H1 (cell line): ENCODE results near the gene MARK3. TPM values are rescaled to one million over a fixed set of nuclear protein-coding genes. Genes with fewer than 3 reads are reported as not detected.

Source experiments
- CTCF ChIA-PET: fragments of 300-600 bp; sonication (Branson Sonifier 250); formaldehyde crosslinking; loops from one replicate; lab custom pipeline; 2021; ENCODE audit not compliant: partially characterized antibody; lab: Charles Lee
- POLR2A ChIA-PET: fragments of 300-600 bp; sonication (Branson Sonifier 250); formaldehyde crosslinking; loops from one replicate; lab custom pipeline; 2021; ENCODE audit warnings: inconsistent platforms; ENCODE audit not compliant: partially characterized antibody; lab: Charles Lee
- DNase-seq, 2 experiments: peaks; one replicate each; pipeline versions ENCODE4 v3.0.0 to v3.0.0-alpha.2; 2010 to 2022; ENCODE audit warnings: low spot score in 2 of 2, low read depth in 1 of 2, mixed read lengths in 1 of 2
- FAIRE-seq: peaks from 2 replicates; lab custom pipeline; 2011; peaks lifted over from hg19 to GRCh38; lab: Jason Lieb, UNC
- H2AFZ ChIP-seq: 2 replicates; pipeline ENCODE4 v1.8.1; 2012; ENCODE audit warnings: low read length, inconsistent platforms
- H2AK5ac ChIP-seq: 2 replicates; pipeline ENCODE4 v1.6.1; 2013; ENCODE audit warnings: low read depth, low read length
- H2BK120ac ChIP-seq: replicated peaks from 2 replicates; pipeline ENCODE3; 2013; ENCODE audit warnings: low read depth, low read length, inconsistent platforms
- H2BK12ac ChIP-seq: 2 replicates; pipeline ENCODE4 v1.6.1; 2013; ENCODE audit warnings: low read depth, low read length
- H2BK15ac ChIP-seq: 2 replicates; pipeline ENCODE4 v1.6.1; 2013; ENCODE audit warnings: low read length
- H2BK20ac ChIP-seq: 2 replicates; pipeline ENCODE4 v1.6.1; 2013; ENCODE audit warnings: low read length
- H2BK5ac ChIP-seq: 2 replicates; pipeline ENCODE4 v1.6.1; 2013; ENCODE audit warnings: low read depth, low read length
- H3K14ac ChIP-seq: 2 replicates; pipeline ENCODE4 v1.6.1; 2013; ENCODE audit warnings: inconsistent platforms; ENCODE audit not compliant: insufficient read length
- H3K18ac ChIP-seq: 2 replicates; pipeline ENCODE4 v1.6.1; 2013; ENCODE audit warnings: low read length; ENCODE audit errors: extremely low read depth
- H3K23ac ChIP-seq: 2 replicates; pipeline ENCODE4 v1.6.1; 2013; ENCODE audit warnings: inconsistent platforms; ENCODE audit not compliant: insufficient read length
- H3K23me2 ChIP-seq: 2 replicates; pipeline ENCODE4 v1.6.1; 2013; ENCODE audit warnings: low read depth, low read length
- H3K27ac ChIP-seq: 2 replicates; pipeline ENCODE4 v1.6.1; 2011; ENCODE audit warnings: low read depth, low read length, inconsistent platforms
- H3K27me3 ChIP-seq, 4 experiments: replicated peaks in 1 of 4; 1 replicate in 1 of 4; 2 replicates in 3 of 4; pipeline versions ENCODE4 v1.6.1 to v1.8.1; 2011 to 2013; ENCODE audit warnings: low read length in 3 of 4, mild to moderate bottlenecking in 3 of 4, inconsistent platforms in 2 of 4, mixed read lengths in 2 of 4, moderate library complexity in 1 of 4; ENCODE audit not compliant: control insufficient read depth in 3 of 4, insufficient read depth in 3 of 4; ENCODE audit errors: extremely low read depth in 1 of 4
- H3K36me3 ChIP-seq, 4 experiments: 2 replicates each; pipeline versions ENCODE4 v1.6.1 to v1.8.1; 2011 to 2013; ENCODE audit warnings: mild to moderate bottlenecking in 4 of 4, low read length in 3 of 4, moderate library complexity in 2 of 4, control low read depth in 1 of 4, inconsistent platforms in 1 of 4; ENCODE audit not compliant: insufficient read depth in 4 of 4, control insufficient read depth in 2 of 4
- H3K4ac ChIP-seq: replicated peaks from 2 replicates; pipeline ENCODE3; 2013; ENCODE audit warnings: low read length, low read depth, mixed read lengths, inconsistent platforms; ENCODE audit not compliant: insufficient read length
- H3K4me1 ChIP-seq, 4 experiments: replicated peaks in 1 of 4; 1 replicate in 1 of 4; 2 replicates in 3 of 4; pipeline versions ENCODE4 v1.6.1 to v1.8.1; 2011 to 2013; ENCODE audit warnings: low read length in 3 of 4, inconsistent platforms in 2 of 4, mixed read lengths in 1 of 4; ENCODE audit not compliant: insufficient read depth in 4 of 4, control insufficient read depth in 3 of 4
- H3K4me2 ChIP-seq, 2 experiments: 2 replicates each; pipeline versions ENCODE4 v1.6.1 to v1.8.1; 2011 to 2013; ENCODE audit warnings: low read depth in 2 of 2, low read length in 2 of 2, control low read depth in 1 of 2, inconsistent platforms in 1 of 2, mild to moderate bottlenecking in 1 of 2; ENCODE audit not compliant: insufficient read depth in 1 of 2
- H3K4me3 ChIP-seq, 4 experiments: fragments of 200-600, 300-600 bp in 1 of 4; sonication (generic), shearing (Covaris generic), sonication (Bioruptor Twin) in 1 of 4; 2 replicates each; pipeline versions ENCODE4 v1.5.1 to v1.8.1; 2011 to 2016; ENCODE audit warnings: low read length in 4 of 4, low read depth in 3 of 4, control low read depth in 2 of 4, inconsistent platforms in 2 of 4, mild to moderate bottlenecking in 2 of 4, mixed read lengths in 1 of 4, moderate library complexity in 1 of 4; ENCODE audit not compliant: insufficient read depth in 2 of 4; ENCODE audit errors: extremely low read depth in 1 of 4
- H3K56ac ChIP-seq: replicated peaks from 2 replicates; pipeline ENCODE3; 2013; ENCODE audit warnings: low read depth, mild to moderate bottlenecking, mixed read lengths, low read length, inconsistent platforms; ENCODE audit not compliant: insufficient read length
- H3K79me1 ChIP-seq: 2 replicates; pipeline ENCODE4 v1.6.1; 2013; ENCODE audit warnings: low read depth, low read length, control low read depth
- H3K79me2 ChIP-seq, 2 experiments: 2 replicates each; pipeline versions ENCODE4 v1.6.1 to v1.8.1; 2012 to 2013; ENCODE audit warnings: low read length in 2 of 2, mild to moderate bottlenecking in 2 of 2, inconsistent platforms in 1 of 2; ENCODE audit not compliant: insufficient read depth in 2 of 2, control insufficient read depth in 1 of 2
- H3K9ac ChIP-seq, 4 experiments: replicated peaks in 1 of 4; 1 replicate in 1 of 4; 2 replicates in 3 of 4; pipeline versions ENCODE4 v1.6.1 to v1.8.1; 2011 to 2013; ENCODE audit warnings: low read depth in 3 of 4, low read length in 3 of 4, control low read depth in 2 of 4, mild to moderate bottlenecking in 2 of 4, moderate library complexity in 2 of 4, inconsistent platforms in 1 of 4; ENCODE audit errors: extremely low read depth in 1 of 4
- H3K9me3 ChIP-seq, 2 experiments: 2 replicates each; pipeline versions ENCODE4 v1.6.1 to v1.8.1; 2012 to 2013; ENCODE audit warnings: mild to moderate bottlenecking in 2 of 2, moderate library complexity in 2 of 2, control low read depth in 1 of 2, inconsistent platforms in 1 of 2, low read depth in 1 of 2, low read length in 1 of 2, mixed read lengths in 1 of 2; ENCODE audit not compliant: insufficient read depth in 2 of 2
- H4K20me1 ChIP-seq, 2 experiments: replicated peaks in 1 of 2; 2 replicates each; pipeline versions ENCODE3 to v1.8.1; 2011 to 2013; ENCODE audit warnings: inconsistent platforms in 2 of 2, low read length in 2 of 2, mild to moderate bottlenecking in 1 of 2; ENCODE audit not compliant: insufficient read depth in 2 of 2, control insufficient read depth in 1 of 2
- H4K5ac ChIP-seq: 2 replicates; pipeline ENCODE4 v1.6.1; 2013; ENCODE audit warnings: low read length, low read depth, mixed read lengths, inconsistent platforms; ENCODE audit not compliant: insufficient read length
- H4K8ac ChIP-seq: 2 replicates; pipeline ENCODE4 v1.8.0; 2013; ENCODE audit warnings: mild to moderate bottlenecking, moderate library complexity, low read length, inconsistent platforms; ENCODE audit not compliant: insufficient read depth; ENCODE audit errors: extremely low read depth
- H4K91ac ChIP-seq: replicated peaks from 2 replicates; pipeline ENCODE3; 2013; ENCODE audit warnings: low read length, mixed read lengths, inconsistent platforms; ENCODE audit not compliant: insufficient read length
- CREB1 ChIP-seq: IDR thresholded peaks from 2 replicates; pipeline ENCODE4 v1.6.1; 2012; ENCODE audit warnings: inconsistent platforms
- CTBP2 ChIP-seq: IDR thresholded peaks from 2 replicates; pipeline ENCODE4 v1.7.0; 2011; ENCODE audit warnings: borderline replicate concordance, mild to moderate bottlenecking, moderate library complexity, mixed read lengths, low read length; ENCODE audit not compliant: insufficient read depth, insufficient read length
- FOSL1 ChIP-seq: IDR thresholded peaks from 2 replicates; pipeline ENCODE4 v1.6.1; 2011; ENCODE audit warnings: mild to moderate bottlenecking, low read depth, low read length, moderate library complexity; ENCODE audit not compliant: insufficient read depth
- HDAC6 ChIP-seq: IDR thresholded peaks from one replicate; pipeline ENCODE4 v1.7.1; 2012; ENCODE audit warnings: low read depth, mild to moderate bottlenecking, inconsistent platforms, low read length, moderate library complexity
- JUN ChIP-seq: IDR thresholded peaks from 2 replicates; pipeline ENCODE4 v1.6.1; 2011; ENCODE audit warnings: low read depth, mild to moderate bottlenecking, improper control_type of control experiment, low read length
- KDM1A ChIP-seq: fragments of 200-600, 300-600 bp; sonication (generic); IDR thresholded peaks from 2 replicates; pipeline ENCODE4 v1.7.1; 2016; ENCODE audit warnings: mild to moderate bottlenecking, low read length, borderline replicate concordance
- POU5F1 ChIP-seq: IDR thresholded peaks from 2 replicates; pipeline ENCODE4 v1.6.1; 2011; ENCODE audit warnings: low read depth, mild to moderate bottlenecking, low read length, moderate library complexity
- RNF2 ChIP-seq: fragments of 200-900, 300-1000 bp; sonication (generic); IDR thresholded peaks from 2 replicates; pipeline ENCODE4 v1.7.1; 2016; ENCODE audit warnings: borderline replicate concordance, low read depth, mild to moderate bottlenecking, antibody characterized with exemption, low read length; ENCODE audit not compliant: poor library complexity, severe bottlenecking; ENCODE audit errors: missing control alignments
- SAP30 ChIP-seq: fragments of 300-600 bp; sonication (generic); IDR thresholded peaks from 2 replicates; pipeline ENCODE4 v1.7.1; 2012; ENCODE audit warnings: low read length, moderate library complexity, mild to moderate bottlenecking, inconsistent platforms; ENCODE audit not compliant: insufficient read depth, insufficient replicate concordance
- SIN3A ChIP-seq, 2 experiments: IDR thresholded peaks in 1 of 2; conservative IDR thresholded peaks in 1 of 2; 2 replicates each; pipeline ENCODE4 v1.6.1; 2011 to 2012; ENCODE audit warnings: low read length in 2 of 2, improper control_type of control experiment in 1 of 2, low read depth in 1 of 2, mild to moderate bottlenecking in 1 of 2
- SIX5 ChIP-seq: IDR thresholded peaks from 2 replicates; pipeline ENCODE4 v1.6.1; 2011; ENCODE audit warnings: mild to moderate bottlenecking, low read depth, low read length
- WGBS, 2 experiments: shearing (Covaris generic) in 1 of 2; methylation state at CpG; one replicate each; pipeline versions ENCODE4 v1.1.6 to v1.1.7; 2013 to 2015; ENCODE audit warnings: low lambda C conversion rate in 2 of 2, mixed read lengths in 2 of 2, inconsistent platforms in 1 of 2, low coverage in 1 of 2, missing lambda C conversion rate in 1 of 2; ENCODE audit not compliant: insufficient replicate concordance in 2 of 2, insufficient coverage in 1 of 2, insufficient read length in 1 of 2; ENCODE audit errors: extremely low coverage in 1 of 2, missing lambda C conversion rate in 1 of 2; 5-methylcytosine and 5-hydroxymethylcytosine counted together
- polyA plus RNA-seq, 7 experiments: library from polyadenylated mRNA; depleted of rRNA in 3 of 7; stranded (reverse) in 5 of 7; unstranded in 2 of 7; fragments of >200 nt in 5 of 7; fragments of 200-250 nt in 2 of 7; gene quantifications; 1 replicate in 5 of 7; 2 replicates in 1 of 7; 4 replicates in 1 of 7; pipeline versions ENCODE4 v1.2.1 to v1.2.3, GENCODE V29; 2011 to 2013; ENCODE audit warnings: missing spikeins in 2 of 7, mixed read lengths in 2 of 7
- total RNA-seq: library from RNA; stranded (reverse); fragmentation: NEBNext Ultra II Directional; extraction: Animal tissue kit (Norgen Biotek cat#: 25700); gene quantifications from 2 replicates; pipeline ENCODE4 v1.2.1, GENCODE V29; 2021
- TF ChIP-seq, protein P1 (sequence below): IDR thresholded peaks from 2 replicates; pipeline ENCODE4 v1.6.1; 2011; ENCODE audit warnings: low read depth, mild to moderate bottlenecking, low read length; ENCODE audit not compliant: insufficient read depth

Gene MARK3
- total and polyA plus RNA-seq, 2 of the 8 experiments (the other 6 are each of a cell fraction or from before 2014, with no cell fraction given) = 39.4 to 76.9 TPM

DNA sequence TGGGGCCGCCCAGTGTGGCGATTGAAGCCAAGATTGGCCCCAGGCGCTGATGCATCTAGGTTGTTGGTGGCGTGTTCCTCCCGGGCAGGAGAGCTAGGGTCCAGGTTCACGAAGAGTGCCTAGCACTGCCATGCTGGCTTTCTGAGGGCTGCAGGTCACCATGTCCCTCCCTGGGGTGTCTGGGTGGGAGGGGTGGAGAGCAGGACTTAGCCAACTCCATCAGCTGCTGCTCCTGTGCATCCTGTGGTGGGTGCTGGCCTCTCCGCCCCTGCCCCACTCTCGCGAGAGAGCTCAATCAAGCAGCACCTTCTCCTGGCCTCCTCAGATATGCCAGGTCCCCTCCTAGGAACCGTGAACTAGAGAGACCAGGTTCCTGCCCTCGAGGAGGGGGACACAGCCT lies 145.6 kb downstream of the MARK3 start:
- Histone ChIP-seq H3K4ac (no peak overlapping the region), H3K36me3 (peaks cover 0 to 17% (median 1%) of the 10 kb centered on the region in 4 experiments; a peak in 3 of 8 replicates), H3K14ac (no peak overlapping the region), H3K9ac (no peak overlapping the region), H3K27ac (no peak overlapping the region), H2BK15ac (no peak overlapping the region), H3K18ac (no peak overlapping the region), H4K91ac (no peak overlapping the region), H3K79me1 (peaks cover 24% of the 10 kb centered on the region), H3K27me3 (peaks cover 0 to 5% (median 0%) of the 10 kb centered on the region in 4 experiments; a peak in 2 of 7 replicates), H3K23me2 (peaks cover 8% of the 10 kb centered on the region; the same call in 1 of the 2 replicates), H4K5ac (no peak overlapping the region), H4K20me1 (peaks cover 13 to 37% of the 10 kb centered on the region in 2 experiments), H3K23ac (no peak overlapping the region), H3K9me3 (no peaks in the 10 kb centered on the region), H3K4me2 (no peak overlapping the region; a peak in 1 of 4 replicates), H2AK5ac (no peak overlapping the region), H3K79me2 (peaks cover 5 to 20% of the 10 kb centered on the region in 2 experiments; a peak in 3 of 4 replicates), H2BK20ac (no peak overlapping the region), H2BK12ac (no peak overlapping the region), H2AFZ (no peak overlapping the region), H3K56ac (no peak overlapping the region), H3K4me3 (no peak overlapping the region), H4K8ac (no peak overlapping the region), H3K4me1 (peaks cover 0 to 12% (median 10%) of the 10 kb centered on the region in 4 experiments; a peak in 6 of 7 replicates), H2BK120ac (no peak overlapping the region), H2BK5ac (no peak overlapping the region)
- POLR2A ChIA-PET = interaction anchor here (0.6 to 29.8 kb wide), 8 partner anchors 10 to 103 kb away, joined by 3 to 844 read pairs (median 6); partner anchors contain the start of genes BAG5 and CKB
- WGBS, 2 experiments = 91% methylated on average over 11 of the region's 11 CpGs; no CpG with 5 or more reads in 1 of the 2 experiments
- CTCF ChIA-PET = interaction anchor here (1.1 to 28.8 kb wide), 3 partner anchors 16 to 426 kb away, joined by 3 to 921 read pairs (median 230); partner anchors contain the start of gene CKB
- FAIRE-seq (no peak), DNase-seq (no peak)
- no peak for TF ChIP-seq HDAC6
- no peak for TF ChIP-seq CTBP2
- no peak for TF ChIP-seq CREB1
- no peak for TF ChIP-seq SAP30
- TF ChIP-seq RNF2 = no peak
- TF ChIP-seq, protein P1, sequence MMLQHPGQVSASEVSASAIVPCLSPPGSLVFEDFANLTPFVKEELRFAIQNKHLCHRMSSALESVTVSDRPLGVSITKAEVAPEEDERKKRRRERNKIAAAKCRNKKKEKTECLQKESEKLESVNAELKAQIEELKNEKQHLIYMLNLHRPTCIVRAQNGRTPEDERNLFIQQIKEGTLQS = no peak
- TF ChIP-seq POU5F1 = no peak
- no peak for TF ChIP-seq JUN
- no peak for TF ChIP-seq SIN3A (conservative IDR thresholded peaks at IDR 0.05 in 1 of 2, IDR thresholded peaks at IDR 0.05 in 1 of 2; ENCODE audit: low read depth in 1 of 2, low read length in 2 of 2)
- TF ChIP-seq SIX5 = no peak
- no peak for TF ChIP-seq KDM1A
- no peak for TF ChIP-seq FOSL1
